Fibroblast of skin of right quadriceps (primary cell): Measurements from ENCODE around the gene PRPSAP2.
A peak's percentile ranks its signal among the peaks of the same experiment; 100 is the strongest.

Experiments
- DNase-seq: peaks from one replicate; pipeline ENCODE4 v3.0.0-alpha.2; 2013

PRPSAP2 gene

GRCh38 chr17:18964018-18964351 is 106.1 kb downstream of the PRPSAP2 start:
- no peak for DNase-seq

GRCh38 chr17:18964550-18964949 is 106.6 kb downstream of the PRPSAP2 start:
- no peak for DNase-seq

DNA sequence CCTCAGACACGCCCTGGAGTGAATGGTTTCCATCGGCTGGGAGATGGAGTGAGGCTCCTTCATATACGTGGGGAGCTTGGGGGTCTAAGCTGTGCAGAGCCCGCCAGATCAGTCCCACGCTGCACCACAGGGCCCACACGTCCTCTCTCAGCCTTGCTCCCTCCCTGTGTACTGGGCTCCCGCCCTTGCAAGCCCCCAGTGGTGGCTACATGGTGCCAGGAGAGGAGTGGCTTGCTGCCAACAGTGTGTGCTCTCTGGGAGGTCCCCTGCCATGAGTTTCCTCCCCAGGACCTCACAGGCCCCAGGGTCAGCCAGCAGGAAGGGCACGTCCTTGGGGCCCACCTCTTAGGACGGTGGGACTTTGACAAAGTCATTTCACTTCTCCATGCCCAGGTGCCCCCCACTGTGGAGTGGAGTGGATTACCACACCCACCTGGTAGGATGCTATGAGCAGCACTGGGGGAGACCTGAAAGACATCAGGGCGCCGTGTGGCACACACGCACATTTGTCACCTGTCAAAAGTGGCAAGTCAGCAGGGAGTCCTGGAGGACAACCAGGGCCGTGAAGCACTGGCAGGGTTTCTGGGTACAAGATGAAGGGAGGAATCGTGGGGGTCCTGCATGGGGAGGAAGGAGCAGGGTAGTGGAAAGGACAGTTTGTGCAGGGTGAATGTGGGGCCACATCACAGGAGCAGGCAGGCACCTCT is 107.8 kb downstream of the PRPSAP2 start:
- no peak for DNase-seq

DNA sequence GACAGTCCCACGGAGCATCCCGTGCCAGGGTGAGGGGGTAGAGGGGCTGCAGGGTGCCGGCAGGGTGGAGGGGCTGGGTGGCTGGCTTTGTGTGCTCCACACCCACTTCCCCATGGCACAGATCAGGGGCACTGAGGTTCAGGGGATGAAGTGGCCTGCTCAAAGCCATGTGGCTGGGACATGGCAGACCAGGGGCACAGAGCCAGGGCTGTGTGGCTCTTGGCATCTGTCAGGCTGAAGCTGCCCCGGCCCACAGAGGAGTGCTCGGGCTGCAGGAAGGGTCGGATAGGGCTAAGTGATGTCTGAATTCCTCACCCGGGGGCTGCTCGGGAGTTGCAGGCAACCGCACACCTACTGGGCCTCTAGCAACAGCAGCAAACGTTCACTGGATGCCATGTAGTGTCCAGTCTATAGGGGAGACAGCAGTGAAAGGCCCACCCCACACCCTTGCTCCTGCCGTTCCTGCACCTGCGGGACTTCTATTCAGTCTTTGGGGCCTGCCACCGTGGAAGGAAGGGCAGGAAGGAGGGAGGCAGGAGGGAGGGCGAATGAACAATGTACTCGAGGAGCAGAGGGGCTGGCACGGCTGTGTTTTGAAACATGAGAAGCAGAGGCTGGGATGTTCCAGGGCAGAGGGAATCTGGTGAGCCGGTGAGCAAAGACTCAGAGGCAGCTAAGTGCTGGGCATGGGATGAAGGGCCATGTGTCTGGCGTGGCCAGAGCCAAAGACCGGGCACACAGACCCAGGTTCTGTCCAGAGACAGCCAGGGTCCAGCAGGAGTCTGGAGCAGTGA is 109.1 kb downstream of the PRPSAP2 start:
- DNase-seq, result peak; percentile 23

GRCh38 chr17:18967916-18968315 is 110.0 kb downstream of the PRPSAP2 start:
- DNase-seq, result no peak

GRCh38 chr17:18968345-18968744 is 110.4 kb downstream of the PRPSAP2 start:
- DNase-seq, result no peak

DNA sequence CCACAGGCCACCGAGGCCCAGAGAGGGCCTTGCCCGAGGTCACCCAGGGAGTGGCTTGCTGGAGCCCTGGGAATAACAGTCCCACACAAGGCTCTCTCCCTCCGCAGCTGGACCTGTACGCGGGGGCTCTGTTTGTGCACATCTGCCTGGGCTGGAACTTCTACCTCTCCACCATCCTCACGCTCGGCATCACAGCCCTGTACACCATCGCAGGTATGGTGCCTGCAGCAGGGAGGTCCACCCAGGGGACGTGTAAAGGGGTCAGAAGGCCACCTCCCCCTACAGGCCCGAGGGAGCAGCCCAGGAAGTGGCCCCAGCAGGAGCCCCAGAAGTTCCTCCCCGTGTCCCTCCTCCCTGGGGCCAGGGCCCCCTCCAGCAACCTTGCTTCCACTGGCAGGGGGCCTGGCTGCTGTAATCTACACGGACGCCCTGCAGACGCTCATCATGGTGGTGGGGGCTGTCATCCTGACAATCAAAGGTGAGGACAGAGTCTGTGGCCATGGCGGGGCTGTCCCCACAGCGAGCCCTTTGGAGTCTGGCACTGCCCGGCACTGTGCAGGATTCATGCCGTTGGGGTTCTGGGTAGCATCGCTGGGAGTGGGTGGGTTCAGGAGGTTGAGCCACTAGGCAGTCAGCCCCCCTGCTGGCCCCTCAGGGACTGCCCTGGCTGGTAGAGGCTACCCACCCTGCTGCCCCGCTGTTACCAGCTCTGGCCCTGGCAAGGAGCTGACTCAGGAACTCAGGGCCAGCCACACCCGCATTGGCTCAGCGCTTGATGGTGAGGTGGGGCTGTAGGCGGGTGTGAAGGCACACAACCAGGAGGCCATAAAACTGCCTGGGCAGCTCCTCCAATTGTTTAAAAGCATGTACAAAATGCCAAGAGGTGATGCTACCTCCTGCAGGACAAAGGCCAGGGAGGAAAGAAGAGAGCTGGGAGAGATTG is 111.3 kb downstream of the PRPSAP2 start:
- DNase-seq, result no peak

GRCh38 chr17:18970582-18971480 is 112.9 kb downstream of the PRPSAP2 start:
- DNase-seq, result no peak

GRCh38 chr17:18971801-18972200 is 113.9 kb downstream of the PRPSAP2 start:
- DNase-seq, result no peak

- DNase-seq, result no peak
These were observed 116.6 kb downstream of the PRPSAP2 start for GRCh38 chr17:18974407-18975149.

GRCh38 chr17:18975597-18975996 is 117.7 kb downstream of the PRPSAP2 start:
- DNase-seq, result no peak

DNA sequence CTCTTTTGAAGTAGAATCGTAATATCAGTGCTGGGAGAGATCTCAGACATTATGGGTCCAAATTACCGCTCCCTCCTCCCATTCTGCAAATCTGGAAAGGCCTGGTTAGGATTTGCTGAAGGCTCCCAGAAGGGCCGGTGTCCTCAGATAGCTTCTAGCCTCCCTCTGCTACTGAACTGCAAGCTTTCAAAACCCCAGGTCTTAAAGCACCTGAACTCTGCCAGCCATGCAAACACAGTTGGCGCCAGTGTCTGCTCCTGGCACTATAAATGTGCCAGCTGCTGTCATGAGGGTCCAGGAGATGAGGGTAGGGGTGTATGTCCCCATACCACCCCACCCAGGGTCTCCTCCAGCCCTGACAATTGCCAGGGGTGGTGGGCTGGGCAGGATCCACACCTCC is 118.3 kb downstream of the PRPSAP2 start:
- DNase-seq, result no peak

DNA sequence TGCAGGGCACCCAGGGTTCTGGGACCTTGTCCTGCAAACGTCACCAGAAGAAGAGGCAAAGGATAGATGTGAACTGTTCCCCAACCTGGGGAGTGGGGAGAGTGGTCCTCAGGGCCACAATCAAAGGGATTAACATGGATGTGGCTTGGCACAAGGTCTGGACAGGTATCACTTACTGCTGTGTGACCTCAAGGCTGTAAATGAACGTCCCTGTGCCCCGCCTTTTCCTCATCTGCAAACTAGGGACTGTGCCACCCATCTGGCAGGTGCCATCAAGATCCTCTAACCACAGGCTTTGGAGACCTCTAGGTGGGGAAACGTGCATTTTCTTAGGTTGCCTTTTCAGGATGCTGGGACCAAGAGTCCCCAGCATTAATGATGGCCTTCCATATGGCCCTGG is 119.1 kb downstream of the PRPSAP2 start:
- DNase-seq, result no peak

GRCh38 chr17:18977646-18978045 is 119.7 kb downstream of the PRPSAP2 start:
- DNase-seq, result no peak

DNA sequence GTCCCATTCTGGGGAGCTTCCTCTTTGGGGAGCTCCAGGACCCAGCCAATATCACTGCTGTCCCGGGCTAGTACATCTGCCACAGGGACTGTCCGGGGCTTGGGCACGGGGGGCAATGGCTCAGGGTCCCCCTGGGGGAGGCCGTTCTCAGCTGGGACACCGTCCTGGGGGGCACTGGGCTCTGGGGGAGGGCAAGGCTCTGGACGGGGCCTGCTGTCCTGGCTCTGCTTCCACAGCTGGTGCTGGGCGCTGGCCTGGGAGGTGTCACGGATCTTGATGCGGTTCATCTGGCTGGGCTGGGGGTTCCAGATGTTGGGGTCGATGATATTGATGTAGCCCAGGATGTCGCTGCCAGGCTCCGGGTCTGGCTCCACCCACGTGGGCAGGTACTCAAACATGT is 120.1 kb downstream of the PRPSAP2 start:
- DNase-seq, result no peak

- DNase-seq, result no peak
These were observed 120.7 kb downstream of the PRPSAP2 start for GRCh38 chr17:18978655-18979054.
